ENCODE measurements around the gene SLC35G1.
A peak's percentile ranks its signal among the peaks of the same experiment; 100 is the strongest.

Gene SLC35G1

DNA sequence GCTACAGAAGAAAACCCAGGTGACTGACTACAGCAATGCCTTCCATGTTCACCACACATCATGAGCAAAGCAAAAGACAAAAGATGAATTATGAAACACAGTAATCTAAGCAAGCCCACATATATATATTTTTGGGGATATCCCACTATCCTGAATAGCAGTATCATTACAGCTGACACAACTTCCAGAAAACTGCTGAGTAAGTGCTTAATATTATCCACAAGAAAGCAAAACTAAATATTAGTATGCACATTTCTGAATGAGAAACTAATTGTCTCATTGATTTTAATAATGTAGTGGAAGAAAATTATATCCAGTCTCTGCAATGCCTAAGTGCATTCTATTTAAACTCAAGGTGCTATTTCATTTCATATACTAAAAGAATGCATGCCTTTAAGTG lies 14.5 kb upstream of the SLC35G1 start:
- H3K4me3 ChIP-seq (ENCODE audit: low read depth, low read length) = no peak overlapping the region
- no peak for TF ChIP-seq CTCF (IDR thresholded peaks at IDR 0.05; ENCODE audit: borderline replicate concordance, insufficient read depth, low read depth, low read length)

GRCh38 chr10:93894516-93895378 lies 969 bp downstream of the SLC35G1 start:
- TF ChIP-seq CTCF (IDR thresholded peaks at IDR 0.05; ENCODE audit: borderline replicate concordance, insufficient read depth, low read depth, low read length) = no peak
- peak overlapping the region; percentile 96 for H3K4me3 ChIP-seq (ENCODE audit: low read depth, low read length)

DNA sequence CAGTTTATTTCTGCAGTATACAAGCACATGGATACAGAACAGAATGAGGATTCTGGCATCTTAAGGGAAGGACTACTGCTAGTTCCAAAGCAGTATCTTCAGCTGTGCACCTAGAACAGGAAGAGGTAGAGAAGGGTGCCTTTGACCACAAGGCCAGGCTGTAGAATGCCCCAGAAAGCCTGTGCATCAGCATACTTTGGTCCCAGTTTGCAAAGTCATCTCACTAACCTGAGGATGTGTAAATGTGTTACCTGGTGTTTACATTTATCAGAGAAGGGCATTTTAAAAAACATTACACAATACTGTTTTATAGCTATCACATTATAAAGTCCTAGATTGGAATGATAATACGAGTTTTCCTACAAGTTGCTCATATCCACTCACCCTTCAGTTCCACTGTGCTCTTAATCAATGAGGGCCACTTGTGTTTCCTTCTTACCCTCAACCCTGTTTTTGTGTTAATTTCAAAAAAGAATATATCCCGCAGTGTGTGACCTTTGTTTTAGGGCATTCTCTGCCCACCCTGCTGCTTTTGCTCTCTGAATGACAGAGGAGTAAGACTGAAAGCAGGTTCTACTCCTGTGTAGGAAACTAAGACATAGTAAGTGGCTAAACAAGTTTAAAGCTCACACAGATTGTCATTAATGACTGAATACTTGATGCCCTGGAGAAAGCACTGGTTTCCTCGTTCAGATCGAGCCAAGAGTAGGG lies 3.4 kb downstream of the SLC35G1 start:
- TF ChIP-seq CTCF (IDR thresholded peaks at IDR 0.05; ENCODE audit: borderline replicate concordance, insufficient read depth, low read depth, low read length) = no peak
- H3K4me3 ChIP-seq (ENCODE audit: low read depth, low read length) = no peak overlapping the region

DNA sequence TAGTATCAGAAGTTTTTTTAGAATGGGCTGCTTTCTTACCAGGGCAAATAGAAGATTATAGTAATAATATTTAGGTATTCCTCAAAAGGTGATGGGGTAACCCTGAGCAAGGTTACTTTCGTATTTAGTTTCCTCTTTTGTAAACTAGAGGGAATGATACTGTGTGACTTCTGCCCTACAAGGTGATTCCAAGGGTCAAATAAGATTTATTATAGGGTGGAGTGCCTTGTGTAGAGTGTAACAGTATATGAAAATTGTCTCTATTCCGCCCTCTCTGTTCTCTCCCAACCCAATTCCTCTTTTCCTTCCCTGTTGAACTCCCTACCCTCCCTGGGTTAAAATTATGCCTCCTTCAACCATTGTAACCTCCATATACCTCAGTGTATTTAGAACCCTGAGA lies 5.3 kb downstream of the SLC35G1 start:
- no peak for TF ChIP-seq CTCF (IDR thresholded peaks at IDR 0.05; ENCODE audit: borderline replicate concordance, insufficient read depth, low read depth, low read length)
- no peak overlapping the region for H3K4me3 ChIP-seq (ENCODE audit: low read depth, low read length)

- no peak for TF ChIP-seq CTCF (IDR thresholded peaks at IDR 0.05; ENCODE audit: borderline replicate concordance, insufficient read depth, low read depth, low read length)
- H3K4me3 ChIP-seq (ENCODE audit: low read depth, low read length) = no peak overlapping the region
Observed at GRCh38 chr10:93903051-93903450, 9.3 kb downstream of the SLC35G1 start.

DNA sequence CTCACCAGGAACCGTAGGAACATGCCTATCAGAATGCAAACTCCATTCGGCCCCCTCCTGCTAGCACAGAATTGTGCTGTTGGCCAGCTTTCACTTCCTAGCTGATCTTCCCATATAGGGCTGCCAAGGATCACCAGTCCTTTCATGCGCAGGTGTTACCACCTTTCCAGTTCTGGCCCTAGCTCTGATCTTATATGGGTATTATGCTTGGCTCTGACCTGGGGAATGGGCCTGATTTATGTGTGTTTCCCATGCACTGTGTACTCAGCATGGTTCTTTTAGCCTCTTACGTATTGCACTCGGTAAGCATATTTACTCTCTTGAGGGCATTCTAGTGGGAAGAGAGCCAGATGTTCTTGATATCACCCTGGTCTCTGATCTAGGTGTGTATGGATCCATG lies 11.1 kb downstream of the SLC35G1 start:
- TF ChIP-seq CTCF (IDR thresholded peaks at IDR 0.05; ENCODE audit: borderline replicate concordance, insufficient read depth, low read depth, low read length) = no peak
- no peak overlapping the region for H3K4me3 ChIP-seq (ENCODE audit: low read depth, low read length)

- H3K4me3 ChIP-seq (ENCODE audit: low read depth, low read length) = no peak overlapping the region
- TF ChIP-seq CTCF (IDR thresholded peaks at IDR 0.05; ENCODE audit: borderline replicate concordance, insufficient read depth, low read depth, low read length) = no peak
Observed at GRCh38 chr10:93907059-93907458, 13.3 kb downstream of the SLC35G1 start.
